Calu3 (cell line): ENCODE results near the gene WAS. TPM values are rescaled to one million over a fixed set of nuclear protein-coding genes. Genes with fewer than 3 reads are reported as not detected.

Source experiments
- BruUV-seq: library from RNA; stranded (reverse); fragments of 400-500 nt; replicated peaks from 2 replicates; lab custom pipeline; 2021; lab: Mats Ljungman, UMichigan
- CTCF ChIA-PET: fragments of 300-600 bp; sonication (Branson Sonifier 250); formaldehyde crosslinking; loops from one replicate; lab custom pipeline; 2022; ENCODE audit warnings: antibody characterized with exemption; lab: Charles Lee
- DNase-seq: peaks from one replicate; pipeline ENCODE4 v3.0.0; 2022
- H3K27ac Mint-ChIP-seq: one replicate; pipeline ENCODE4 v1.8.0; 2022; ENCODE audit warnings: mixed read lengths; ENCODE audit not compliant: unreplicated experiment
- H3K27me3 Mint-ChIP-seq: one replicate; pipeline ENCODE4 v1.8.0; 2022; ENCODE audit warnings: mixed read lengths; ENCODE audit not compliant: unreplicated experiment
- H3K36me3 Mint-ChIP-seq: one replicate; pipeline ENCODE4 v1.8.0; 2022; ENCODE audit warnings: mild to moderate bottlenecking, moderate library complexity, mixed read lengths; ENCODE audit not compliant: insufficient read depth, unreplicated experiment
- H3K4me1 Mint-ChIP-seq: one replicate; pipeline ENCODE4 v1.8.0; 2022; ENCODE audit warnings: mild to moderate bottlenecking, low read depth, mixed read lengths; ENCODE audit not compliant: unreplicated experiment
- H3K4me3 Mint-ChIP-seq: one replicate; pipeline ENCODE4 v1.8.0; 2022; ENCODE audit warnings: mild to moderate bottlenecking, low read depth, moderate library complexity, mixed read lengths; ENCODE audit not compliant: unreplicated experiment
- H3K9me3 Mint-ChIP-seq: one replicate; pipeline ENCODE4 v1.8.0; 2022; ENCODE audit warnings: low read depth, mixed read lengths; ENCODE audit not compliant: unreplicated experiment
- intact Hi-C: fragments of 100-400 bp; cut with micrococcal nuclease; formaldehyde crosslinking; loops from one replicate; pipeline ENCODE4 v1.10.0; 2022; ENCODE audit not compliant: unreplicated experiment
- total RNA-seq: library from RNA; stranded (reverse); gene quantifications from 2 replicates; pipeline ENCODE4 v1.2.3, GENCODE V29; 2022
- TF ChIP-seq, protein P1 (sequence below): fragments of 200-600 bp; IDR thresholded peaks from one replicate; pipeline ENCODE4 v1.8.0; 2022; ENCODE audit warnings: antibody characterized with exemption; ENCODE audit not compliant: unreplicated experiment

The WAS gene
- total RNA-seq, 1 experiment from 2014 or later: not detected

DNA sequence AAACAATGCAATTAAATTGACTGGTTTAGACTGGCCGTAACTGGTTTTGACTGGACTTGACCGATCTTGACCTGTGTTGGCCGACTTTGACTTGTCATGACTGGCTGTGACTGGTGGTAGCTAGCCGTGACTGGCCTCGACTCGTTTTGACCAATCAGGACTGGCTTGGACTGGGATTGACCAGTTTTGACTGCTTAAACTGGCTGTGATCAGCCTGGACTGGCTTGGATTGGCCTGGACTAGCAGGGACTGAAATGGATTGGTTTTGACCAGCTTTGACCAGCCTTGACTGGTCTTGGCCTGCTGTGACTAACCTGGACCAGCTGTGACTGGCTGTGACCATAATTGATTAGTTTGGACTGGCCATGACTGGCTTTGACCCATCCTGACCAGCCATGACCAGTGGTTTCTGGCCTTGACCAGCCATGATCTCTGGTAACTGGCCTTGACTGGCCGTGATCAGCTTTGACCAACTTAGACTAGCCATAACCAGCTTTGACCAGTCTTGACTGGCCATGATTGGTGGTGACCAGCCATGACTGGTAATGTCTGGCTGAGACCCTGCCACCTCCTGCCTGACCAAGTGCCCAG is 26.0 kb downstream of the WAS start:
- intact Hi-C loops: no loop called here
- no peak for DNase-seq
- H3K4me3 Mint-ChIP-seq: no peak overlapping the region
- TF ChIP-seq, protein P1, sequence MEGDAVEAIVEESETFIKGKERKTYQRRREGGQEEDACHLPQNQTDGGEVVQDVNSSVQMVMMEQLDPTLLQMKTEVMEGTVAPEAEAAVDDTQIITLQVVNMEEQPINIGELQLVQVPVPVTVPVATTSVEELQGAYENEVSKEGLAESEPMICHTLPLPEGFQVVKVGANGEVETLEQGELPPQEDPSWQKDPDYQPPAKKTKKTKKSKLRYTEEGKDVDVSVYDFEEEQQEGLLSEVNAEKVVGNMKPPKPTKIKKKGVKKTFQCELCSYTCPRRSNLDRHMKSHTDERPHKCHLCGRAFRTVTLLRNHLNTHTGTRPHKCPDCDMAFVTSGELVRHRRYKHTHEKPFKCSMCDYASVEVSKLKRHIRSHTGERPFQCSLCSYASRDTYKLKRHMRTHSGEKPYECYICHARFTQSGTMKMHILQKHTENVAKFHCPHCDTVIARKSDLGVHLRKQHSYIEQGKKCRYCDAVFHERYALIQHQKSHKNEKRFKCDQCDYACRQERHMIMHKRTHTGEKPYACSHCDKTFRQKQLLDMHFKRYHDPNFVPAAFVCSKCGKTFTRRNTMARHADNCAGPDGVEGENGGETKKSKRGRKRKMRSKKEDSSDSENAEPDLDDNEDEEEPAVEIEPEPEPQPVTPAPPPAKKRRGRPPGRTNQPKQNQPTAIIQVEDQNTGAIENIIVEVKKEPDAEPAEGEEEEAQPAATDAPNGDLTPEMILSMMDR: no peak
- H3K36me3 Mint-ChIP-seq: peaks cover 6% of the 10 kb centered on the region
- H3K27ac Mint-ChIP-seq: no peak overlapping the region
- H3K27me3 Mint-ChIP-seq: peaks cover 13% of the 10 kb centered on the region
- no peaks in the 10 kb centered on the region for H3K9me3 Mint-ChIP-seq
- peaks cover 15% of the 10 kb centered on the region for H3K4me1 Mint-ChIP-seq
- no TSS peak for BruUV-seq
- CTCF ChIA-PET: no interaction called here

DNA sequence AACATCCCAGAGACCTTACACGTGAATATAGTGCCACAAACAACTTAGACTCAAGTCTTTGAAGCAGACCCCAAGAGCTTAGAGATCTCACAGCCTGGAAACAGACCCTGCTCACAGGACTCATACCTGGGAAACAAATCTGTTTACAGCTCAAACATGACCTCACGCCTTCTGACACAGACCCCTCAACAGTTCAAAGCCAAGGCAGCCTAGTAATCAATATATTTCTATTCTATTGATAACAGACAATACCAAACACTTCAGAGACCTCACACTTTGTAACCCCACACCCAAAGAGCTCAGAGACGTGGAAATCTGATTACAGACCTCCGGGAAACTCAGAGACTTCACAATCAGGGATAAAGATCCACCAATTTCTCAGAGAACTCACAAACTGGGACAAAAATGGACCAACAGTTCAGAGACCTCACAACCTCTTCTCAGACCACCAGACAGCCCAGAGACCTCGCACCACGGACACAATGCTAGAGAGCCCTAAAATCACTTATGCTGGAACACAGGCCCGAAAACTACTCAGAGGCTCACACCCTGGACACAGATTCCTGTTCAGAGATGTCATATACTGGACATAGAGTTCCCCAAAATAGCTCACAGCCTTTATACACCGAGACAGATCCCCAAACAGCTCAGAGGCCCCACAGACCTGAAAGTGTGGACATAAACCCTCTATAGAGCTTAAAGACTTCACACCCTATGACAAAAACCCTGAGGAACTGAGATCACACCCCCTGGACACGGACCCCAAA is 27.7 kb downstream of the WAS start:
- Mint-ChIP-seq H3K4me1 (peaks cover 11% of the 10 kb centered on the region), H3K9me3 (no peaks in the 10 kb centered on the region), H3K4me3 (no peak overlapping the region), H3K36me3 (peaks cover 6% of the 10 kb centered on the region), H3K27ac (no peak overlapping the region), H3K27me3 (peaks cover 30% of the 10 kb centered on the region)
- intact Hi-C loops: no loop called here
- DNase-seq: no peak
- BruUV-seq: no TSS peak
- TF ChIP-seq, protein P1: no peak
- CTCF ChIA-PET: no interaction called here

DNA sequence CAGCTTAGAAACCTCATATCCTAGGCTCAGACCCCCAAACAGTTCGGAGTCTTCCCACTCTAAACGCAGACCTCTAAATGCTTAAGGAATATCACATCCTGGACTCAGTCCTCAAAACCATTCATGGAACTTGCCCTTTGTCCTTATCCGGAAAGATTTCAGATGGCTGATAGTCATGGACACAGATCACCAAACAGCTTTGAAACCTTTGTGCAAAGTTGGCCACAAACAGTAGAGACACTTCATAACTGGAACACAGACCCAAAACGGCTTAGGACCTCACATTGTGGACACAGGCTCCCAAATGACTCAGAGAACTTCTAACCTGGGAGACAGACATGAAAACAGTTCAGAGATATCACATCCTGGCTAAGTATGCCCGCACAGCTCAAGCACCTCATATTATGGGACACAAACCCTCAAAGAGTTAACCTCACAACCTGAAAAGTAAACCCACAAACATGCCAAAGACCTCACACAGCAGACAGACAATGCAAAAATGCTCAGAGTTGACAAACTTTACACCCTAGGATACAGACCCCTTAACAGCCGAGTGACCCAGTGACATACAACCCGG is 28.4 kb downstream of the WAS start:
- Mint-ChIP-seq H3K4me1 (peaks cover 11% of the 10 kb centered on the region), H3K27ac (no peak overlapping the region), H3K4me3 (no peak overlapping the region), H3K36me3 (peaks cover 6% of the 10 kb centered on the region), H3K9me3 (no peaks in the 10 kb centered on the region), H3K27me3 (peaks cover 32% of the 10 kb centered on the region)
- CTCF ChIA-PET: no interaction called here
- intact Hi-C loops: no loop called here
- no peak for DNase-seq
- BruUV-seq: no TSS peak
- TF ChIP-seq, protein P1: no peak

DNA sequence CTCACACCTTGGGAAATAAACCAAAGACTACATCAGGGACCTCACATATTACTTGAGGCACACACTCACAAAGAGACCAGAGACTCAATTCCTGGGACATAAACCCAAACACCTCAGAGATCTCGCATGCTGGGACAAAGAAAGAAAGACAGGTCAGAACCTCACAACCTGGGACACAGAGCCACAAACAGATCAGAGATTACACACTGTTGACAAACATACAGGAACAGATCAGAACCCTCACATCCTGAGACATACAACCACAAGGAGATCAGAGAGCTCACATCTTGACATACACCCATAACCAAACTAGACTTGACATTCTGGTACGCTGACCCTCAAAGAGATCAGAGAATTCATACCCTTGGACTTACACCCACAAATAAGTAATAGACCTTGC is 30.2 kb downstream of the WAS start:
- Mint-ChIP-seq H3K4me1 (peaks cover 11% of the 10 kb centered on the region), H3K27ac (no peak overlapping the region), H3K9me3 (peaks cover 3% of the 10 kb centered on the region), H3K4me3 (no peak overlapping the region), H3K27me3 (peaks cover 32% of the 10 kb centered on the region), H3K36me3 (peaks cover 6% of the 10 kb centered on the region)
- CTCF ChIA-PET: no interaction called here
- no peak for DNase-seq
- TF ChIP-seq, protein P1: no peak
- no TSS peak for BruUV-seq
- intact Hi-C loops: no loop called here
